Ascending aorta (tissue), 2 donors: ENCODE measurements around the gene KRT38. TPM values are rescaled to one million over a fixed set of nuclear protein-coding genes. Genes with fewer than 3 reads are reported as not detected.

Experiments
- DNase-seq, 2 donors: peaks; one replicate each; pipeline ENCODE4 v3.0.0-alpha.2; 2019; ENCODE audit warnings: low spot score in 2 of 2
- H3K27ac ChIP-seq, 2 donors: fragments of 200-600 bp; sonication (generic); one replicate each; pipeline ENCODE4 v1.5.1; 2016 to 2017; ENCODE audit warnings: mild to moderate bottlenecking in 1 of 2
- H3K27me3 ChIP-seq: fragments of 200-600 bp; sonication (generic); one replicate; pipeline ENCODE4 v1.5.1; 2017
- H3K36me3 ChIP-seq, 2 donors: fragments of 200-600 bp; sonication (generic); one replicate each; pipeline ENCODE4 v1.5.1; 2016
- H3K4me1 ChIP-seq, 2 donors: fragments of 200-600 bp; sonication (generic); one replicate each; pipeline ENCODE4 v1.5.1; 2016 to 2017; ENCODE audit warnings: mild to moderate bottlenecking in 1 of 2
- H3K4me3 ChIP-seq, 2 donors: fragments of 200-600 bp; sonication (generic); one replicate each; pipeline ENCODE4 v1.5.1; 2016 to 2017; ENCODE audit warnings: mild to moderate bottlenecking in 1 of 2
- H3K9me3 ChIP-seq, 2 donors: fragments of 200-600 bp; sonication (generic); one replicate each; pipeline ENCODE4 v1.5.1; 2016
- intact Hi-C: fragments of 100-400 bp; cut with DNase I; formaldehyde crosslinking; loops from one replicate; pipeline ENCODE4 v1.15.1; 2023
- total RNA-seq: library from RNA; depleted of rRNA; stranded (reverse); fragments of >200 nt; gene quantifications from one replicate; pipeline ENCODE4 v1.1.0, GENCODE V29; 2016
- TF ChIP-seq, protein P1 (sequence below), 3 experiments: fragments of 200-600 bp in 2 of 3; fragments of 450-650 bp in 1 of 3; sonication (generic) in 2 of 3; IDR thresholded peaks; one replicate each; pipeline ENCODE4 v1.5.1; 2016 to 2019; ENCODE audit warnings: antibody characterized with exemption in 3 of 3, mild to moderate bottlenecking in 1 of 3, moderate library complexity in 1 of 3

Gene KRT38
- total RNA-seq, 1 donor from 2014 or later = not detected

DNA sequence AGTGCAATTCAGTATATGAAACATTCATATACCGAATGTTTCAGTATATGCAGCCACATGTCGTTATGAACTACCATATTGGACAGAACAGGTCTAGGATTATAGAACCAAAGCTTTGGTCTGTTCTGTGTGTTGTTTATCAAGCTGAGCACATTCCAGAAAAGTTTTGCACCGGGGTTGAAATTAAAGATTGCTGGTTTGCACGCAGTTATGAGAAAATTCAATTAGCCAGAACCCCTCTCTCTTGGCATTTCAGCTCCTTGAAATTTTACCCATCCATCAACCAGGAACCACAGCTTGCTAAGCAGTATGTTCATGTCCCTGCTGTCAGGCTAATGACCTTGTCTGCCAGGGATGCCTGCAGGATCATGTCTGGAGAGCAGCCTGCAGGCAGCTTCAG is 16.9 kb upstream of the KRT38 start:
- H3K4me3 ChIP-seq = no peak overlapping the region
- TF ChIP-seq, protein P1, sequence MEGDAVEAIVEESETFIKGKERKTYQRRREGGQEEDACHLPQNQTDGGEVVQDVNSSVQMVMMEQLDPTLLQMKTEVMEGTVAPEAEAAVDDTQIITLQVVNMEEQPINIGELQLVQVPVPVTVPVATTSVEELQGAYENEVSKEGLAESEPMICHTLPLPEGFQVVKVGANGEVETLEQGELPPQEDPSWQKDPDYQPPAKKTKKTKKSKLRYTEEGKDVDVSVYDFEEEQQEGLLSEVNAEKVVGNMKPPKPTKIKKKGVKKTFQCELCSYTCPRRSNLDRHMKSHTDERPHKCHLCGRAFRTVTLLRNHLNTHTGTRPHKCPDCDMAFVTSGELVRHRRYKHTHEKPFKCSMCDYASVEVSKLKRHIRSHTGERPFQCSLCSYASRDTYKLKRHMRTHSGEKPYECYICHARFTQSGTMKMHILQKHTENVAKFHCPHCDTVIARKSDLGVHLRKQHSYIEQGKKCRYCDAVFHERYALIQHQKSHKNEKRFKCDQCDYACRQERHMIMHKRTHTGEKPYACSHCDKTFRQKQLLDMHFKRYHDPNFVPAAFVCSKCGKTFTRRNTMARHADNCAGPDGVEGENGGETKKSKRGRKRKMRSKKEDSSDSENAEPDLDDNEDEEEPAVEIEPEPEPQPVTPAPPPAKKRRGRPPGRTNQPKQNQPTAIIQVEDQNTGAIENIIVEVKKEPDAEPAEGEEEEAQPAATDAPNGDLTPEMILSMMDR (IDR thresholded peaks at IDR 0.05) = no peak
- H3K36me3 ChIP-seq = no peaks in the 10 kb centered on the region
- no peaks in the 10 kb centered on the region for H3K9me3 ChIP-seq
- intact Hi-C loops = no loop called here
- no peak overlapping the region for H3K27ac ChIP-seq
- no peaks in the 10 kb centered on the region for H3K4me1 ChIP-seq
- no peaks in the 10 kb centered on the region for H3K27me3 ChIP-seq
- DNase-seq = no peak

DNA sequence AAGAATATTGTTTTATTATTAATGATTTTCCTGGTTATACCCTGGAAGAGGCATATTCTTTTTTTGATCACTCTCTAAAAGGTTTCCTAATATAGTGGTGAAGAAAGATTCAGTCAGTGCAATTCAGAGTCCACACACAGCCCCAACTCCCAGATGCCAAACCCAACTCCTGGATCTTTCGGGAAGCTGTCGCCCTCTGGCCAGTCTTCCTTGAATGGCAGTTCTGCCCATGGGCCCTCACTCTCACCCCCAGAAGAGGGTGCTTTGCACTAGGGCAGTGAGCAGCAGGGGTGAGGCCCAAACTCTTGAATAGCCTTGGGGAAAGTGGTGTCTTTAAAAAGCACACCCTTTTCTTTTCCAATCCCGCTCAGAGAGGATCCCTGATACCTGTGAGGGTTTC is 15.4 kb upstream of the KRT38 start:
- TF ChIP-seq, protein P1 (IDR thresholded peaks at IDR 0.05) = no peak
- Histone ChIP-seq H3K4me1 (no peaks in the 10 kb centered on the region), H3K4me3 (no peak overlapping the region), H3K27me3 (no peaks in the 10 kb centered on the region), H3K27ac (no peak overlapping the region), H3K9me3 (no peaks in the 10 kb centered on the region), H3K36me3 (no peaks in the 10 kb centered on the region)
- no peak for DNase-seq
- intact Hi-C loops = no loop called here

GRCh38 chr17:41455236-41455635 is 14.5 kb upstream of the KRT38 start:
- TF ChIP-seq, protein P1 (IDR thresholded peaks at IDR 0.05) = no peak
- no peaks in the 10 kb centered on the region for H3K36me3 ChIP-seq
- intact Hi-C loops = no loop called here
- H3K4me1 ChIP-seq = no peaks in the 10 kb centered on the region
- H3K27me3 ChIP-seq = no peaks in the 10 kb centered on the region
- H3K27ac ChIP-seq = no peak overlapping the region
- no peaks in the 10 kb centered on the region for H3K9me3 ChIP-seq
- DNase-seq = no peak
- H3K4me3 ChIP-seq = no peak overlapping the region

GRCh38 chr17:41453066-41453465 is 12.3 kb upstream of the KRT38 start:
- TF ChIP-seq, protein P1 (IDR thresholded peaks at IDR 0.05) = no peak
- Histone ChIP-seq H3K4me3 (no peak overlapping the region), H3K27me3 (no peaks in the 10 kb centered on the region), H3K9me3 (no peaks in the 10 kb centered on the region), H3K4me1 (no peaks in the 10 kb centered on the region), H3K27ac (no peak overlapping the region), H3K36me3 (no peaks in the 10 kb centered on the region)
- intact Hi-C loops = no loop called here
- DNase-seq = no peak

- Histone ChIP-seq H3K9me3 (no peaks in the 10 kb centered on the region), H3K27me3 (no peaks in the 10 kb centered on the region), H3K36me3 (no peaks in the 10 kb centered on the region), H3K4me1 (no peaks in the 10 kb centered on the region), H3K27ac (no peak overlapping the region), H3K4me3 (no peak overlapping the region)
- DNase-seq = no peak
- TF ChIP-seq, protein P1 (IDR thresholded peaks at IDR 0.05) = no peak
- intact Hi-C loops = no loop called here
Measured at GRCh38 chr17:41452281-41452680, 11.5 kb upstream of the KRT38 start.

DNA sequence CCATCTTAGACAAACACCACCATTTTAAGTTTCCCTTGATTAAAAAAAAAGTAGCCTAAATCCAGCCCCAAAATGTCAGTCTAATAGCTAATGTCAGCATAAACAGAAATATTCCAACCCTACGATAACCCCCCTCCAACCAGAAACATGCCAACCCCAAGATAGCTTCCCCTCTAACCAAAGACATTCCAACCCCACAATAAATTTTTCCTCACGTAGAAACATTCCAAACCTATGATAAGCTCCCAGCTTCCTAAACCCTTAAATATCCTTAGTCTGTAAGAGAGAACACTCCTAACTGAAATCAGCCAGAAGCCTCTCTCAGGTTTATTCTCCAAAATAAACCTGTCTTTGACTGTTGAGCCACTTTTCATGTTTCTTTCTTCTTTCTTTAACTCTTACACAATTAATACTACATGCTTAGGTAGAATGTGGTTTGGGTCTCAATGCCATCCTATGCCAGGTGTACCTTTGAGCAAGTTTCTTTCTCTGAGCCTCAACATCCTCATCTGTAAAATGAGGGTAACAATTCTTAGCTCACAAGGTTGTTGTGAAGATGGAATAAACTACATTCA is 10.5 kb upstream of the KRT38 start:
- TF ChIP-seq, protein P1 (IDR thresholded peaks at IDR 0.05) = no peak
- DNase-seq = no peak
- no peaks in the 10 kb centered on the region for H3K9me3 ChIP-seq
- no peaks in the 10 kb centered on the region for H3K4me1 ChIP-seq
- H3K36me3 ChIP-seq = no peaks in the 10 kb centered on the region
- no peak overlapping the region for H3K27ac ChIP-seq
- no peak overlapping the region for H3K4me3 ChIP-seq
- intact Hi-C loops = no loop called here
- no peaks in the 10 kb centered on the region for H3K27me3 ChIP-seq
